K562 (cell line): ENCODE results near the gene KLC1. TPM values are rescaled to one million over a fixed set of nuclear protein-coding genes. Genes with fewer than 3 reads are reported as not detected.

ENCODE experiments used
- ATAC-seq: fragments of 200-7000 bp; cut with Tn5 transposase; 3 replicates; pipeline ENCODE4 v1.9.1; 2020; ENCODE audit warnings: moderate library complexity
- BruUV-seq: library from RNA; stranded (reverse); fragments of 400-500 nt; replicated peaks from 2 replicates; lab custom pipeline; 2021; lab: Mats Ljungman, UMichigan
- CTCF ChIA-PET: fragments of 300-600 bp; formaldehyde crosslinking; extraction: SDS; loops from one replicate; lab custom pipeline; 2021; ENCODE audit warnings: low intra/inter-chr PET ratio; lab: Yijun Ruan, JAX
- POLR2A ChIA-PET: fragments of 300-600, 350-650 bp; sonication (Branson Sonifier 250); formaldehyde crosslinking; extraction: SDS; loops from one replicate; lab custom pipeline; 2021; ENCODE audit warnings: antibody characterized with exemption, inconsistent platforms; lab: Yijun Ruan, JAX
- DNase-seq, 4 experiments: peaks; one replicate each; pipeline versions ENCODE4 v3.0.0 to v3.0.0-alpha.2; 2011 to 2018; ENCODE audit warnings: low spot score in 3 of 4, mixed read lengths in 3 of 4; ENCODE audit errors: extremely low read depth in 1 of 4
- FAIRE-seq: peaks from 2 replicates; lab custom pipeline; 2011; peaks lifted over from hg19 to GRCh38; lab: Jason Lieb, UNC
- H2AFZ ChIP-seq: 2 replicates; pipeline ENCODE4 v1.6.0; 2011; ENCODE audit warnings: low read depth, low read length, control low read depth, inconsistent platforms
- H3K27ac ChIP-seq: fragments of 200-600 bp; 3 replicates; pipeline ENCODE4 v1.8.0; 2011; ENCODE audit warnings: low read depth, mild to moderate bottlenecking, control low read depth, inconsistent platforms, low read length, moderate library complexity, mixed read lengths; ENCODE audit errors: extremely low read depth
- H3K27me3 ChIP-seq, 2 experiments: fragments of 300-600 bp in 1 of 2; 2 replicates in 1 of 2; 3 replicates in 1 of 2; pipeline versions ENCODE4 v1.6.0 to v1.8.0; 2011; ENCODE audit warnings: inconsistent platforms in 2 of 2, low read length in 2 of 2, mild to moderate bottlenecking in 1 of 2, mixed read lengths in 1 of 2, moderate library complexity in 1 of 2; ENCODE audit not compliant: control insufficient read depth in 2 of 2, insufficient read depth in 2 of 2
- H3K36me3 ChIP-seq: fragments of 300-600 bp; 3 replicates; pipeline ENCODE4 v1.8.0; 2011; ENCODE audit warnings: mild to moderate bottlenecking, low read length, inconsistent platforms; ENCODE audit not compliant: control insufficient read depth, insufficient read depth
- H3K4me1 ChIP-seq, 2 experiments: fragments of 200-600 bp in 1 of 2; replicated peaks in 1 of 2; 2 replicates in 1 of 2; 3 replicates in 1 of 2; pipeline versions ENCODE4 v1.5.1 to v1.8.0; 2011; ENCODE audit warnings: inconsistent platforms in 2 of 2, low read length in 2 of 2, mild to moderate bottlenecking in 1 of 2, mixed read lengths in 1 of 2, moderate library complexity in 1 of 2; ENCODE audit not compliant: control insufficient read depth in 2 of 2, insufficient read depth in 2 of 2
- H3K4me2 ChIP-seq: 2 replicates; pipeline ENCODE4 v1.6.1; 2011; ENCODE audit warnings: low read length, control low read depth, inconsistent platforms, mixed read lengths; ENCODE audit not compliant: insufficient read depth
- H3K4me3 ChIP-seq: fragments of 200-600 bp; sonication (generic), shearing (Covaris generic); 2 replicates; pipeline ENCODE4 v1.5.1; 2016; ENCODE audit warnings: control low read depth, inconsistent platforms
- H3K79me2 ChIP-seq: fragments of 200-600 bp; 3 replicates; pipeline ENCODE4 v1.8.0; 2011; ENCODE audit warnings: low read length, inconsistent platforms; ENCODE audit not compliant: control insufficient read depth, insufficient read depth
- H3K9ac ChIP-seq, 2 experiments: 2 replicates each; pipeline versions ENCODE4 v1.6.0 to v1.6.1; 2011; ENCODE audit warnings: low read depth in 2 of 2, low read length in 2 of 2, control low read depth in 1 of 2, inconsistent platforms in 1 of 2, mild to moderate bottlenecking in 1 of 2, mixed read lengths in 1 of 2; ENCODE audit not compliant: insufficient read depth in 1 of 2
- H3K9me1 ChIP-seq: one replicate; pipeline ENCODE4 v1.6.0; 2011; ENCODE audit warnings: inconsistent platforms, mild to moderate bottlenecking, low read length, moderate library complexity; ENCODE audit not compliant: control insufficient read depth, insufficient read depth
- H3K9me3 ChIP-seq: replicated peaks from 2 replicates; pipeline ENCODE4 v1.5.1; 2011; ENCODE audit warnings: low read depth, low read length, inconsistent platforms; ENCODE audit not compliant: control insufficient read depth, insufficient read depth
- H4K20me1 ChIP-seq: replicated peaks from 2 replicates; pipeline ENCODE4 v1.6.1; 2011; ENCODE audit warnings: low read length, inconsistent platforms, mixed read lengths; ENCODE audit not compliant: control insufficient read depth, insufficient read depth
- ATF1 ChIP-seq, 2 experiments: fragments of 450-650 bp in 1 of 2; IDR thresholded peaks; 2 replicates each; pipeline ENCODE4 v1.6.1; 2016; ENCODE audit warnings: missing compliant biosample characterization in 1 of 2, missing genetic modification characterization in 1 of 2
- CREM ChIP-seq: IDR thresholded peaks from 2 replicates; pipeline ENCODE4 v1.6.1; 2014; ENCODE audit warnings: antibody characterized with exemption, low read depth
- DIDO1 ChIP-seq: fragments of 450-650 bp; IDR thresholded peaks from 2 replicates; pipeline ENCODE4 v1.6.1; 2016; ENCODE audit warnings: low read depth, missing biosample characterization, missing genetic modification characterization
- MTF1 ChIP-seq: fragments of 250-450 bp; sonication (Bioruptor Pico); IDR thresholded peaks from 2 replicates; pipeline ENCODE4 v1.9.0; 2021; ENCODE audit warnings: moderate library complexity, mild to moderate bottlenecking, inconsistent platforms, borderline replicate concordance
- MYBL2 ChIP-seq, 2 experiments: fragments of 450-650 bp in 1 of 2; sonication (generic) in 1 of 2; formaldehyde crosslinking in 1 of 2; IDR thresholded peaks; 2 replicates each; pipeline versions ENCODE4 v1.6.1 to v1.8.1; 2017 to 2022; ENCODE audit warnings: borderline replicate concordance in 1 of 2, inconsistent platforms in 1 of 2, low read depth in 1 of 2, mild to moderate bottlenecking in 1 of 2, missing genetic modification reagents in 1 of 2, moderate library complexity in 1 of 2
- NR2C2 ChIP-seq, 2 experiments: fragments of 200-800 bp in 1 of 2; sonication (Bioruptor generic) in 1 of 2; sonication (generic) in 1 of 2; formaldehyde crosslinking in 1 of 2; IDR thresholded peaks; 2 replicates each; pipeline versions ENCODE4 v1.6.1 to v1.8.0; 2016 to 2022; ENCODE audit warnings: mild to moderate bottlenecking in 1 of 2, missing compliant biosample characterization in 1 of 2, missing genetic modification characterization in 1 of 2, missing genetic modification reagents in 1 of 2
- PHF21A ChIP-seq: fragments of 450-650 bp; IDR thresholded peaks from 2 replicates; pipeline ENCODE4 v1.6.1; 2017; ENCODE audit warnings: low read depth, borderline replicate concordance
- POLR2A ChIP-seq: fragments of 450-650 bp; conservative IDR thresholded peaks from 2 replicates; pipeline ENCODE4 v1.6.1; 2016
- RB1 ChIP-seq: fragments of 450-650 bp; IDR thresholded peaks from 2 replicates; pipeline ENCODE4 v1.6.1; 2017; ENCODE audit warnings: low read depth, mild to moderate bottlenecking
- SRSF1 ChIP-seq: fragments of 200-400 bp; formaldehyde crosslinking; IDR thresholded peaks from 2 replicates; pipeline ENCODE4 v1.6.1; 2017; ENCODE audit warnings: mild to moderate bottlenecking, low read depth, low read length, moderate library complexity
- ZFP1 ChIP-seq: fragments of 450-650 bp; formaldehyde crosslinking; IDR thresholded peaks from 2 replicates; pipeline ENCODE4 v1.4.0; 2020; ENCODE audit warnings: mild to moderate bottlenecking, mixed read lengths
- ZFX ChIP-seq: sonication (generic); formaldehyde crosslinking; IDR thresholded peaks from 2 replicates; pipeline ENCODE4 v1.8.0; 2022; ENCODE audit warnings: mild to moderate bottlenecking, missing genetic modification reagents, moderate library complexity
- ZNF140 ChIP-seq: fragments of 250-450 bp; sonication (Bioruptor Pico); IDR thresholded peaks from 2 replicates; pipeline ENCODE4 v1.8.0; 2021; ENCODE audit warnings: moderate library complexity, mild to moderate bottlenecking, inconsistent platforms
- ZNF146 ChIP-seq: IDR thresholded peaks from one replicate; pipeline ENCODE4 v1.6.1; 2018; ENCODE audit warnings: missing compliant biosample characterization; ENCODE audit not compliant: unreplicated experiment
- ZNF184 ChIP-seq: sonication (generic); formaldehyde crosslinking; IDR thresholded peaks from 2 replicates; pipeline ENCODE4 v1.5.0; 2020; ENCODE audit warnings: missing genetic modification reagents
- WGBS: fragments of 100-300 bp; shearing (Covaris generic); methylation state at CpG from one replicate; pipeline ENCODE4 v1.1.6; 2016; ENCODE audit warnings: low coverage, mixed read lengths; ENCODE audit not compliant: insufficient coverage; ENCODE audit errors: missing lambda C conversion rate; 5-methylcytosine and 5-hydroxymethylcytosine counted together
- in situ Hi-C: fragments of 300-500 bp; cut with MboI; formaldehyde crosslinking; loops from 4 replicates; pipeline ENCODE4 v1.15.0; 2018; ENCODE audit warnings: inconsistent platforms, mixed read lengths
- intact Hi-C: fragments of 100-400 bp; cut with micrococcal nuclease; formaldehyde crosslinking; loops from 2 replicates; pipeline ENCODE4 v1.14.2; 2022
- polyA plus RNA-seq, 8 experiments: library from polyadenylated mRNA; depleted of rRNA in 4 of 8; stranded (reverse) in 5 of 8; unstranded in 3 of 8; fragments of >200 nt; fragmentation: Nextera tagmentation in 2 of 8; fragmentation: Illumina TruSeq in 1 of 8; extraction: Ambion mirVana in 2 of 8; extraction: Trizol in 1 of 8; gene quantifications; 2 replicates each; pipeline versions ENCODE4 v1.2.1 to v1.2.3, GENCODE V29; 2011 to 2014; ENCODE audit warnings: inconsistent platforms in 1 of 8, missing spikeins in 1 of 8
- total RNA-seq, 7 experiments: library from RNA; depleted of rRNA in 6 of 7; stranded (reverse); fragments of >200 nt in 6 of 7; fragmentation: Illumina TruSeq in 2 of 7; extraction: Trizol in 2 of 7; gene quantifications; 2 replicates each; pipeline versions ENCODE4 v1.2.1 to v1.2.3, GENCODE V29; 2011 to 2021; ENCODE audit warnings: low replicate concordance in 1 of 7
- TF ChIP-seq, protein P1 (sequence below): fragments of 250-450 bp; sonication (Bioruptor Pico); IDR thresholded peaks from 2 replicates; pipeline ENCODE4 v1.8.0; 2022; ENCODE audit warnings: inconsistent platforms, mild to moderate bottlenecking, moderate library complexity, borderline replicate concordance
- TF ChIP-seq, protein P2 (sequence below): fragments of 250-450 bp; sonication (Bioruptor Pico); IDR thresholded peaks from 2 replicates; pipeline ENCODE4 v1.5.1; 2021; ENCODE audit warnings: mild to moderate bottlenecking

Gene KLC1
- total and polyA plus RNA-seq, 9 of the 15 experiments (the other 6 are each of a cell fraction or from before 2014, with no cell fraction given) = 4.9 to 134 (median 54.8) TPM

DNA sequence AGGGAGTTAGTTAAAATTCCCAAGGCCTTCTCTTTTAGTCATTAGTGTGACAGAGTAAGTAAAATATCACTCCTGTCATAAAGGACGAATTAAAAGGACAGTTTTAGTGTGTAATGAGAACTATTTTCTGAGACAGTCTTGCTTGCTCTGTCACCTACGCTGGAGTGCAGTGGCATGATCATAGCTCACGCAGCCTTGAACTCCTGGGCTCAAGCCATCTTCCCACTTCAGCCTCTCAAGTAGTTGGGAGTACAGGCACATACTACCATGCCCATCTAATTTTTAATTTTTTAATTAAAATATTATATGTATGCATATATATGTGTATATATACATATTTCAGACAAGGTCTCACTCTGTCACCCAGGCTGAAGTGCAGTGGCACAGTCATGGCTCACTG, 17.2 kb downstream of the KLC1 start:
- H4K20me1 ChIP-seq = no peaks in the 10 kb centered on the region; the same call in 1 of the 2 replicates

More for the DNA sequence above, 17.2 kb downstream of the KLC1 start:
- H3K9me1 ChIP-seq = no peaks in the 10 kb centered on the region
- H3K27me3 ChIP-seq = no peaks in the 10 kb centered on the region
- WGBS = 85% methylated on average over 2 of the region's 3 CpGs
- in situ Hi-C loops (no loop called here), intact Hi-C loops (no loop called here)
- H3K36me3 ChIP-seq = no peaks in the 10 kb centered on the region
- DNase-seq = no peak
- H3K79me2 ChIP-seq = peaks cover 45% of the 10 kb centered on the region
- ATAC-seq = no peak
- H3K4me1 ChIP-seq = no peaks in the 10 kb centered on the region; a peak in 1 of 5 replicates
- no peak overlapping the region for H3K4me3 ChIP-seq
- CTCF ChIA-PET = no interaction called here
- no peak for FAIRE-seq
- no peaks in the 10 kb centered on the region for H3K9me3 ChIP-seq
- H3K9ac ChIP-seq = no peak overlapping the region
- no peak overlapping the region for H3K4me2 ChIP-seq
- H3K27ac ChIP-seq = no peak overlapping the region
- POLR2A ChIA-PET = interaction anchor here (1.0 to 1.7 kb wide), 2 partner anchors 13 to 87 kb away, joined by 3 to 4 read pairs; no protein-coding TSS in a partner anchor
- TF ChIP-seq ZFX (CRISPR knock-in tag) (no peak), RB1 (no peak), ZNF184 (CRISPR knock-in tag) (no peak), SRSF1 (no peak), PHF21A (no peak), ZFP1 (CRISPR knock-in tag) (no peak), ATF1 (CRISPR knock-in tag; IDR thresholded peaks at IDR 0.05) (no peak), ATF1 (tag; IDR thresholded peaks at IDR 0.05) (no peak), NR2C2 (CRISPR knock-in tag; IDR thresholded peaks at IDR 0.05) (no peak), NR2C2 (tag; IDR thresholded peaks at IDR 0.05) (no peak), MYBL2 (IDR thresholded peaks at IDR 0.05; ENCODE audit: low read depth) (no peak), MYBL2 (CRISPR knock-in tag; IDR thresholded peaks at IDR 0.05; ENCODE audit: borderline replicate concordance) (no peak), DIDO1 (tag) (no peak), ZNF140 (CRISPR knock-in tag) (no peak), POLR2A (no peak), ZNF146 (CRISPR knock-in tag) (no peak), CREM (no peak), MTF1 (CRISPR knock-in tag) (no peak)
- TF ChIP-seq, protein P1, sequence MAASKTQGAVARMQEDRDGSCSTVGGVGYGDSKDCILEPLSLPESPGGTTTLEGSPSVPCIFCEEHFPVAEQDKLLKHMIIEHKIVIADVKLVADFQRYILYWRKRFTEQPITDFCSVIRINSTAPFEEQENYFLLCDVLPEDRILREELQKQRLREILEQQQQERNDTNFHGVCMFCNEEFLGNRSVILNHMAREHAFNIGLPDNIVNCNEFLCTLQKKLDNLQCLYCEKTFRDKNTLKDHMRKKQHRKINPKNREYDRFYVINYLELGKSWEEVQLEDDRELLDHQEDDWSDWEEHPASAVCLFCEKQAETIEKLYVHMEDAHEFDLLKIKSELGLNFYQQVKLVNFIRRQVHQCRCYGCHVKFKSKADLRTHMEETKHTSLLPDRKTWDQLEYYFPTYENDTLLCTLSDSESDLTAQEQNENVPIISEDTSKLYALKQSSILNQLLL (CRISPR knock-in tag) = no peak
- TF ChIP-seq, protein P2, sequence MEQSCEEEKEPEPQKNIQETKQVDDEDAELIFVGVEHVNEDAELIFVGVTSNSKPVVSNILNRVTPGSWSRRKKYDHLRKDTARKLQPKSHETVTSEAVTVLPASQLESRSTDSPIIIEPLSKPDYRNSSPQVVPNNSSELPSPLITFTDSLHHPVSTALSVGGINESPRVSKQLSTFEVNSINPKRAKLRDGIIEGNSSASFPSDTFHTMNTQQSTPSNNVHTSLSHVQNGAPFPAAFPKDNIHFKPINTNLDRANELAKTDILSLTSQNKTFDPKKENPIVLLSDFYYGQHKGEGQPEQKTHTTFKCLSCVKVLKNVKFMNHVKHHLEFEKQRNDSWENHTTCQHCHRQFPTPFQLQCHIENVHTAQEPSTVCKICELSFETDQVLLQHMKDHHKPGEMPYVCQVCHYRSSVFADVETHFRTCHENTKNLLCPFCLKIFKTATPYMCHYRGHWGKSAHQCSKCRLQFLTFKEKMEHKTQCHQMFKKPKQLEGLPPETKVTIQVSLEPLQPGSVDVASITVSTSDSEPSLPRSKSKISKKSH (CRISPR knock-in tag) = no peak
- BruUV-seq = no TSS peak
- H2AFZ ChIP-seq = no peak overlapping the region
